Forelimb muscle (tissue), 1 donor: ENCODE measurements around the gene TSPAN18. TPM values are rescaled to one million over a fixed set of nuclear protein-coding genes. Genes with fewer than 3 reads are reported as not detected.

ENCODE experiments used
- DNase-seq: peaks from one replicate; pipeline ENCODE4 v3.0.0-alpha.2; 2013; ENCODE audit warnings: low read depth
- polyA plus RNA-seq: library from polyadenylated mRNA; unstranded; fragments of 120-200 nt; gene quantifications from one replicate; pipeline ENCODE4 v1.2.1, GENCODE V29; 2013; ENCODE audit not compliant: insufficient read length

Gene TSPAN18
- polyA plus RNA-seq, 1 donor, result 37.2 TPM

DNA sequence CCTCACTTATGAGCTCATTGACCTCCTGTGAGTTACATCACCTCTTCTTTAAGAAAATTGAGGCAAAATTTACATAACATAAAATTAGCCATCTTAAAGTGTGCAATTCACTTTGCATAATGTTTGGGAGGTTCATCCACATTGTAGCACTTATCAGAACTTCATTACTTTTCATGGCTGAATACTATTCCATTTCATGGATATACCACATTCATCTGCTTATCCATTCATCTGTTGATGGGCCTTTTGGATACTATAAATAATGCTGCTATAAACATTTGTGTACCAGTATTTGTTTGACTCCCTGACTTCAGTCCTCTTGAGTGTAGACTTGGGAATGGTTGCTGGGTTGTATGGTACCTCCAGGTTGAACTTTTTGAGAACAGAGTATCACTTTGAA is 120.6 kb downstream of the TSPAN18 start:
- DNase-seq, result no peak

- no peak for DNase-seq
Observed at GRCh38 chr11:44848203-44848962, 121.6 kb downstream of the TSPAN18 start.

- DNase-seq, result no peak
Observed at GRCh38 chr11:44848963-44849350, 122.2 kb downstream of the TSPAN18 start.

- no peak for DNase-seq
Observed at GRCh38 chr11:44849424-44849823, 122.7 kb downstream of the TSPAN18 start.

DNA sequence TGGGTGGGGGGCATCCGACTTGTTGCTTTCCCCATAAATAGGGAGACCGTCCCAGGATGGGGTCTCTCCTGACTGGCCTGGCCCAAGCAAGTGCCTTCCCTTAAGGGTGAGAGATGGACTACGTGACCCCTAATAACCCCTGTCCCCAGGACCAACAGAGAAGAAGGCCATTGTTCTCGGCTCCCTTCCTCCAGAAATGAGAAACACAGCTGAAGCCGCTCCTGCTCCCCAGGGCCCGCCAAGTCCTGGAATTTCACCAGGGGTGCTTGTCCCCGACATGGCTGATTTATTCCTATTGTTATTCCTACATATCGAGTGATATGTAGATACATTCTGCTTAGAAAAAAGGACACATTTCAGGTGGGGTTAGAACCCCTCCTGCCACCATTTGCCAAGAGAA is 123.2 kb downstream of the TSPAN18 start:
- DNase-seq, result no peak

GRCh38 chr11:44851496-44851895 is 124.7 kb downstream of the TSPAN18 start:
- no peak for DNase-seq

DNA sequence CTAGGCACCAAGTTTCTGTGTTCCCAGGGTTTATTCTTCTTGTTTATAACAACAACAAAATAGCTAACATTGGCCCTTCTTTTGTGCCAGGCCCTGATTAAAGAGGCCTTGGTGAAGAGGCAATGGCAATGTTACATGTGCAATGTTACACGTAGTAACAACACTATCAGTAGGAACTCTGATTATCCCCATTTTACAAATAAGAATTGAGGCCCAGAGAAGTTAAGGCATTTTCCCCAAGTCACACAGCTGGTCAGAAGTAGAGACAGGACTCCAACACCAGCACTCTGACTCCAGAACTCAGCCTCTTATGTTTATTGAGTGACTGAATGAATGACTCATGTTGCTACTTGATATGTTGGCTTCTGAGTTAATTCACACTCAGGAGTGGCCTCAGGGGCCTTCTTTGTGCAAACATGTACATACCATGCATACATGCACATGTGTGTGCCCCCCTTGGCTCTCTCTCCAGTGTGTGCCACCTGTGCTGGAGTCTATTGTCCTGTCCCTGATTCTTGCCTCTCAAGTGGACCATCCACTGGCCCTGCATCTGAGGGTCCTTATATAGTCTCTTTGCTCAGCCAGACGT is 125.5 kb downstream of the TSPAN18 start:
- DNase-seq, result no peak

- no peak for DNase-seq
Observed at GRCh38 chr11:44852952-44853351, 126.2 kb downstream of the TSPAN18 start.

GRCh38 chr11:44853666-44854065 is 126.9 kb downstream of the TSPAN18 start:
- DNase-seq, result no peak

- no peak for DNase-seq
Observed at GRCh38 chr11:44854086-44854485, 127.3 kb downstream of the TSPAN18 start.

DNA sequence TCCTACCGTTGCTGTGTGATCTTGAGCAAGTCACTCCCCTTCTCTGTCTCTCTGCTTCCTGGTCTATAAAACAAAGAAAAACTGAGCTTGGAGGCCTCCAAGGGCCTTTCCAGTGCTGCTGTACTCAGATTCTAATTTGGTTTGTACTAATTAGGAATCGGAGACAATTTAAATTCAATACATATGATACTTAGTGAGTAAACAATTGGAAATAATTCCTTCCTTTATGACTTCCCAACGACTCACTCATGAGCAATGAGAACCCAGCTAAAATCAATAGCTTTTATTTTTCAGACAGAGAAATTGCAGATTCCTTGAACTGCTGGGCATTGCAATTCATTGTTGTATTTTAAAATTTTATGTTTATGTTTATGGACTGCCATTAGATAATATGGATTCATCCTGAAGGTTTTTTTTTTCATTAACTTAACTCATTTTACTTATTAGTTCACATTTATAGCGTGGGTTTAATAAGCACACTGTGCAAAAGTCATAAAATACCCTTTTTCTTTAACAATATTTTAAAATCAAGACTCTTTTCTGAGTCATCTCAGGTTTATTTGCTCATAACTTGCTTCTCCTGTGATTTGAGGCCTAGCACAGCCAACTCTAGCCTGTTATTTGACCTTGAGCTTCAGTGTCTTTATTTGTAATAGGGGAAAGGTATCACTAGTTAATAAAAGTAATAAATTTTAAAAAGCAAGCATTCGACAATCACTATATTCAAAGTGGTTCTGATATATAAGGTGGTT is 128.2 kb downstream of the TSPAN18 start:
- no peak for DNase-seq

DNA sequence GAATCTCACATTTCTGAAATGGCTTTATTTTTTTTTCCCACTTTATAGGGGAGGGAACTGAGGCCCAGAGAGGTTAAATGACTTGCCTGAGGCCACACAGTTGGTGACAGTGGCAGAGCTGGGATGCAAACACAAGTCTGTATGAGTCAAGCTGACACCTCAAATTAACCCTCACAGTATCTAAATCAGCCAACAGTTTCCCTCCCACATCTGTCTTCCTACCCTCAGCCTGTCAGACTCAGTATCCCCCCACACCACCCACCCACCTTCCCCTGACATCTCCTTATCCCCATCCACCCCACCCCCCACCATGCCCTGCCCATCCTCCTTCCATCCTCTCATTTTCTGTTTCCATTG is 128.7 kb downstream of the TSPAN18 start:
- no peak for DNase-seq

DNA sequence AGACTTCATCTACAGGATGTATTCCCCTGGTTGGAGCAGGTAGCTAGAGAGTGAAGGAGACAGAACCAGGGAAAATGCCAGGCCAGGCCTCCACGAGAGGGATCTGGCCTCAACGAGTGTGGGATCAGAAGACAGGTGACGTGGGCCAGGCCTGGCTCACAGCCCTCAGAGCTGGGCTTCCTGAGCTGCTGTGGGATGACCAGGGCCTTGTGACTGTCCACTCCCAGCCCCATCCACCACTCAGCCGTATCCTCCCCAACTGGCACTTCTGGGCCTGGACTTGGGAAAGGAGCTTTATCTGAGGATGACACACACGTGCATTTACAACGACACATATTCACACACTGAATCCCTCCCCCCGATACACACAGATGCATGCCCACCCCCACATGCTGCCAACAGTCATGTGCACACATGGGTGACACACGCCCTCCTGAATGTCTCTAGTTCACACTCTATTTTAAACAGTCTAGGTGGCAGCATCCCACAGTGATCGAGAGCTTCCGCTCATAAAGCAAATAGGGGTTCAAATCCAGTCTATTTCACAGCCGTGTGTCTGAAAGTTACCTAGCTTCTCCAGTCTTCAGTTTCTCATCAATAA is 130.8 kb downstream of the TSPAN18 start:
- no peak for DNase-seq

DNA sequence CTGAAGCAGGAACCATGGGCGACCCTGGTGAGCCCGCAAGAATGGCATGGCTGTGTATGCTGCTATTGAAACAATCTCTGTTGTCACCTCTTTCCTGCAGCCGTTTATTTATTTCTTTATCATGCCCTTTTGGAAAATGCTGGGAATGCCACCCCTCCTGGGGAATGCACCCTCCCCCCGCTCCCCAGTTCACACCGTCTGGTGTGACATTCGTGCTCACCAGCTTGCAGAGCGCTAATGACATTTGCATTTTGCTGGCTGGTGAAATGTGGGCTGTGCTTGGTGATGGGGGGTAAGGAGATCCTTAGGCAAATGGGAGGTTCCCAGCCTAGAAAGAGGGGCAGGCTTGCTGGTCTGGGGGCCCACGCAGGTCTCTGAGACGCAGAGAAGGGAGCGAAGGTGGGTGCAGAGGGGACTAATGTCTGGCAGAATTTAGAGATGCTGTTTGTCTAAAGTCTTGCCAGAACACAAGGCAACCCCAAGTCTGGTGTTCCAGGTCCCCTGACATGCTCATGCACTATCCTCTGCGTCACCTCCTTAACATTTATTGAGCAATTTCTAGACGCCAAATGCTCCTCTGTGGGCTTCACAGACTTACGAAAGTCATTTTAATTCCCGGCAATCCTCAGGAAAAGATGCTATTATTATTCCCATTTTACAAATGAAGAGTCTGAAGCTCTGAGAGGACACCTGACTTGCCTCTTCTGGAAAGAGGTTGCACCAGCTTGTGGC is 132.2 kb downstream of the TSPAN18 start:
- no peak for DNase-seq

- DNase-seq, result no peak
Observed at GRCh38 chr11:44859528-44859925, 132.8 kb downstream of the TSPAN18 start.

DNA sequence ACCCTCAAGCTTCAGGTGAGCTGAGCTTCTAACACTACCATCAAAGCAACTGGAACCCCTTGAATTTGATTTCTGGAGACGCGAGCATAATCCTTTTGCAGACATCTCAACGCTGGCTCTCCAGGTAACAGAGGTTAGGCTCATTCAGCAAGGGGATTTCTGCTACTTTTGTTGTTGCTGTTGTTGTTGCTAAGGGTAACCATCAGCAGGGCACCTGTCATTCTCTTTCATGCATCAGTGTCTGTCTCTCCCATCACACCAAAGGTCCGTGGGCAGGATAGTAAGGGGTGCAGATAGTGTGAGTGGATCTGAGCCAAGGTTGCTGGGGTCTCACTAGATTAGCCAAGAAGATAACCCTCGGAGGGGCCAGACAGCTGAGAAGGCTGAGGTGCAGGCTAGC is 133.6 kb downstream of the TSPAN18 start:
- no peak for DNase-seq

DNA sequence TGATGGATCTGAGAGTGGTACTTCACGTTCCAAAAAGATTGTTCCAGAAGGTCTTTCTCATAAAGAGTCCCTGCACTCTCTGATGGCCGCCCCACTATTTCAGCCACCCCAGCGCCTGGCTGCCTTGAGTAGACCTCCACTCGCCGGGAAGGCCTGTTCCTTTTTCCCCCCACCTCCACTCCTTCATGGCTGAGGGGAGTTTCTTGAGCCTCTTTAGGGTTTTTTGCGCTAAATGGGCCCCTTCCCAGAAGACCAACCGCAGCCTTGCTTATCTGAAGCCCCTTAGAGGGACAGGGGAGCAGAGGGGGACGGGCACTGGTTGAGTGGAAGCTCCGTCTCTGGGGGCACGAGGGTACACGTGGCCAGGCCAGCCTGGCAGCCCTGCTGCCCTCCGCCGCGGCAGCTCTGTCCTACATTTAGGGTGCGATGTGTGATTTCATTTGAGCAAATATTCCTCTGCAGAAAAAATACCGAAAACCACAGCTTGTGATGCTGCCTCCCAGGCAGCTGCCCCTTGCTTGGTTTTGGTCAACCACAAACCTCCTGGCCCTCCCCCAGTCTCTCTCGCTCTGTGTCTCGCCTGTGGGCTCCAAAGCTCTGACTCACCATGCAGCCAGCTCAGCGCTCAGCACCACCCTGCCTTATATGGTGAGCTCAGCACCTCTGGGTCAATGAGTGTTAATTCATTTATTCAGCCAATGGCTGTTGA is 135.2 kb downstream of the TSPAN18 start:
- DNase-seq, result no peak

GRCh38 chr11:44862558-44863101 is 135.9 kb downstream of the TSPAN18 start:
- DNase-seq, result no peak

- DNase-seq, result no peak
Observed at GRCh38 chr11:44863231-44863630, 136.5 kb downstream of the TSPAN18 start.

- DNase-seq, result no peak
Observed at GRCh38 chr11:44865866-44866272, 139.1 kb downstream of the TSPAN18 start.

DNA sequence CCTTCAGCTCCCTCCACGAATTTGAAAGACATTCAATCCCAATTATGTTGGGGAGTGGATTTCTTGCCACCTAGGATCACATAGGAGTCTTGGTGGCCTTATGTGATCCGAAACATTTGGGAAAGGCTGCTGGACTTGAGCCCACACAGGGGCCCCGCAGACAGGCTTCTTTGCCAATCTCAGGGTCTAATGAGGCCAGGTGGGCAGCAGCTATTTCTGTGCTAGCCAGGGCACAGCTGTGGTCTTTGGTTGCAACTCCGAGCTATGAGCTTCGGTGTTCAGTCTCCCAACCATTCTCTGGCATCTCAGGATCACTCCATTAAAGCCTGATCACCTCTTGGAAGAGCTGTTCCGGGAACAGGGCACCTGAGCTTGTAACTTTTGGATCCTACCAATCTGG is 139.5 kb downstream of the TSPAN18 start:
- DNase-seq, result no peak
